ENCODE measurements around the gene IGSF3. TPM values are rescaled to one million over a fixed set of nuclear protein-coding genes. Genes with fewer than 3 reads are reported as not detected.
A peak's percentile ranks its signal among the peaks of the same experiment; 100 is the strongest.
"Not testable (repeated sequence)": the region's sequence is repeated elsewhere in the genome, so short reads cannot be mapped to it uniquely, and the experiment has no call there.

Gene IGSF3
- total RNA-seq, 4 donors from 2014 or later = 10.9 to 23.1 (median 18.6) TPM

DNA sequence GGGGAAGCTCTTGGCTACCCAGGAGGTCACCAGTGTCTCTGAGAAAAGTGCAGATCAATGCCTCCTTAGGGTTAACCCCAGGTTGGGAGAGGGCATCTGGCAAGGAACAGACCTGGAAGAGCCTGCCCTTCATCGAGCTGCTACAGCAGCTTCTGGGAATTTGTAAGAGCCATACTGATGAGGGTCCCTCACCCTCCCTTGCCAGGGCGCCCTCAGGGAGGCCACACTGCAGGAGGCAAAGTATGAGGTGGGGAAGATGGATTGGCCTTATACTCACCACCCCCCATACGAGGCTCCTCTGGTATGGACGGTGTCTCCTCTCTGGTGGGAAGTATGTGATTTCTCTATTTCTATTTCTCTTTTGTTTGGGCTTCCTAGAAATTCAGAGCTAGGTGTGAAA is 13.2 kb downstream of the IGSF3 start:
- no peak for TF ChIP-seq POLR2A (IDR thresholded peaks at IDR 0.05)
- TF ChIP-seq CTCF (IDR thresholded peaks at IDR 0.05) = no peak
- Histone ChIP-seq H3K9me3 (no peaks in the 10 kb centered on the region), H3K4me3 (replicated peaks in 1 of 3) (no peak overlapping the region), H3K27me3 (no peaks in the 10 kb centered on the region), H3K36me3 (no peaks in the 10 kb centered on the region), H3K27ac (no peak overlapping the region), H3K4me1 (no peaks in the 10 kb centered on the region)
- intact Hi-C loops (cut with DNase I) = no loop called here
- 93 to 100% methylated on average over 4 of the region's 4 CpGs for WGBS, 2 donors
- no peak for DNase-seq

DNA sequence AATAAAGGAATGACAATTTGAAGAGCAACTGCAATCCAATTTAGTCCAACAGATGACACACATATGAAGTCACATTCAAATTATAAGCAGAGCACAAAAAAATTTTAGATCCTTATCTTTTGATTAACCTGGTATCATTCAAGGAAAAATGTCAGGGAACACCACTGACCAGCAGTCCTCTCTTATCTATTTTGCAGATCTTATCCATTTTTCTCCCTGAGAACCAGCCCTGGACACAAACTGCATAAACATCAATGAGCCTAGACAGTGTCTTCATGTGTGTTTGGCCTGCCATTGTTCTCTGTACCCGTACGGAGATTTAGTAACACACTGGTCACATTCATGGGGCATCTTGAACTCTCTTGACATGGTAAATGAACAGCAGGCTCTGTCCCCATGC is 14.9 kb downstream of the IGSF3 start:
- H3K27ac ChIP-seq; intact Hi-C loops (cut with DNase I); H3K27me3 ChIP-seq; H3K36me3 ChIP-seq; H3K4me3 ChIP-seq (replicated peaks in 1 of 3); H3K9me3 ChIP-seq; H3K4me1 ChIP-seq; DNase-seq: not testable (repeated sequence)
- 93 to 95% methylated on average over 2 of the region's 2 CpGs for WGBS, 2 donors

GRCh38 chr1:116650781-116651180 is 16.8 kb downstream of the IGSF3 start:
- DNase-seq; H3K27ac ChIP-seq; H3K4me3 ChIP-seq (replicated peaks in 1 of 3); H3K27me3 ChIP-seq; intact Hi-C loops (cut with DNase I); H3K9me3 ChIP-seq; H3K36me3 ChIP-seq: not testable (repeated sequence)
- 88 to 97% methylated on average over 2 to 3 of the region's 3 CpGs for WGBS, 2 donors
- H3K4me1 ChIP-seq = peaks cover 0 to 15% of the 10 kb centered on the region in 2 donors

GRCh38 chr1:116649041-116649440 is 18.5 kb downstream of the IGSF3 start:
- intact Hi-C loops (cut with DNase I); H3K9me3 ChIP-seq; H3K27me3 ChIP-seq; H3K27ac ChIP-seq; H3K4me3 ChIP-seq (replicated peaks in 1 of 3); H3K36me3 ChIP-seq: not testable (repeated sequence)
- peak; percentile 37 to 62 for DNase-seq
- 56 to 59% methylated on average over 5 of the region's 5 CpGs for WGBS, 2 donors
- peaks cover 0 to 16% of the 10 kb centered on the region in 2 donors for H3K4me1 ChIP-seq

DNA sequence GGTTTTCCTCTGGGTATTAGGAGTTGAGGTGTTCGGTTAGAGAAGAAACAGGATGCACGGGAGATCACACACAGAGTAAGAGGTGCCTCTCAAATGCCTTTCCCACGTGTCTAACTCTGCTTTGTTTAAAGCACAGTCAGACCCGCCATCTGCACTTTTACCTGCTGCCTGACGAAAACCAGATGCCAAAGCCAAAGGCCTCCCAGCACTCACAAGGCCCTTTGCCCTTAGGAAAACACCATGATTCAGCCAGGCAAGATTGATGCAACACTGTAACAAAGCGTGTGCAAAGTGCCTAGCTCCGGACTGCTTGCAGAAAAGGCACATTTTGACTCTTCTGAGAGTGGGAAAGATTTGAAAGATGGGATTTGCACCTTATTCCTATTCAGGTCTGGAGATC is 19.2 kb downstream of the IGSF3 start:
- 84 to 89% methylated on average over 6 to 7 of the region's 7 CpGs for WGBS, 2 donors
- H3K4me3 ChIP-seq (replicated peaks in 1 of 3); H3K36me3 ChIP-seq; H3K27me3 ChIP-seq; intact Hi-C loops (cut with DNase I); DNase-seq; H3K9me3 ChIP-seq; H3K27ac ChIP-seq: not testable (repeated sequence)
- peaks cover 0 to 16% of the 10 kb centered on the region in 2 donors for H3K4me1 ChIP-seq

- WGBS, 2 donors = 93 to 95% methylated on average over 7 to 8 of the region's 8 CpGs
- H3K4me3 ChIP-seq (replicated peaks in 1 of 3) = not testable (repeated sequence)
Measured at GRCh38 chr1:116647186-116647585, 20.3 kb downstream of the IGSF3 start.

GRCh38 chr1:116646673-116647170 is 20.8 kb downstream of the IGSF3 start:
- Histone ChIP-seq H3K27ac (peak overlapping the region in 1 of 3 donors; percentile 2), H3K4me1 (peaks cover 0 to 16% of the 10 kb centered on the region in 2 donors)
- 29 to 31% methylated on average over 9 of the region's 9 CpGs for WGBS, 2 donors
- H3K27me3 ChIP-seq; intact Hi-C loops (cut with DNase I); H3K36me3 ChIP-seq; H3K9me3 ChIP-seq; H3K4me3 ChIP-seq (replicated peaks in 1 of 3): not testable (repeated sequence)
- DNase-seq = peak; percentile 61 to 64

More at GRCh38 chr1:116647186-116647585, 20.3 kb downstream of the IGSF3 start:
- H3K27me3 ChIP-seq; H3K36me3 ChIP-seq; H3K27ac ChIP-seq; DNase-seq; intact Hi-C loops (cut with DNase I); H3K9me3 ChIP-seq: not testable (repeated sequence)
- peaks cover 0 to 16% of the 10 kb centered on the region in 2 donors for H3K4me1 ChIP-seq

DNA sequence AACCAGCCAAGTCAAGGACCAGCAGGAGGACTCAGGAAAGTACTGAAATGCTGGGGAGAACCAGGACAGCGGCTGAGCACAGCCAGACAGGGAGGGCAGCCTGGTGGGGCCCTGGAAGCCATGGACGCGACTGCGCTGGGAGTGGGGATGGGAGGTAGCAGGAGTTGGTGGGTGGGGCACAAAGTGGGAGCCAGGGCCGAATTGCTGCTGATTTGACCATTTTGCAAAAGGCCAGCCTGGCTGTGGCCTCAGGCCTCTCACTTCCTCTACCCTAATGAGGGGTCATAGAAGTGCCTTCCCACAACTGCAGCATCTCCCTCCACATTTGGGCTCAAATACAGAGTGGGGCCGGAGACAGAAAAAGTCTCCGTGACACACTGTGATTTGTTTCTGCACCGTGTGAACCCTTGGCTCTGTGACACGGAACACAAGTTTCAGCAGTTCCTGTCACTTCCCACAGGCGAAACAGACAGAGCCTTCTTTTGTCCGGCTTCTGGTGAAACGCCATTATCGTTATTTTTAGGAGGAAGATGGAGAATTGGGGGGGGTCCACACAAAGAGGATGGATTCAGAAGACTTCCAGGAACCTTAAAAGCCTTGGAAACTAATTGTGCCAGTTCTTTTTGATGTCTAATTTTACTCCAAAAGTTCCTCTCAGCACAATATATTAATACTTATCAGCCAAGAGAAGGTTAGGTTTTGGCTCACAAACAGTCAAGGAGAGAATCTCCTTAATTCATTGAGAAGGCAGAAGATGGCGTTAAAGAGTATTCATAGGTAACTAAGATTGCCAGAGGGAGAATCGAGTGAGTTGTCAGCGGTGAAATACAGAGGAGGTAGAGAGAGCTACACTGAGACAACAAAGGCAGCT is 21.5 kb downstream of the IGSF3 start:
- H3K36me3 ChIP-seq; H3K4me3 ChIP-seq (replicated peaks in 1 of 3); H3K27me3 ChIP-seq; DNase-seq; H3K9me3 ChIP-seq; intact Hi-C loops (cut with DNase I): not testable (repeated sequence)
- H3K4me1 ChIP-seq = peaks cover 0 to 16% of the 10 kb centered on the region in 2 donors
- 62 to 73% methylated on average over 16 of the region's 16 CpGs for WGBS, 2 donors
- H3K27ac ChIP-seq = peak overlapping the region in 1 of 3 donors; percentile 2

DNA sequence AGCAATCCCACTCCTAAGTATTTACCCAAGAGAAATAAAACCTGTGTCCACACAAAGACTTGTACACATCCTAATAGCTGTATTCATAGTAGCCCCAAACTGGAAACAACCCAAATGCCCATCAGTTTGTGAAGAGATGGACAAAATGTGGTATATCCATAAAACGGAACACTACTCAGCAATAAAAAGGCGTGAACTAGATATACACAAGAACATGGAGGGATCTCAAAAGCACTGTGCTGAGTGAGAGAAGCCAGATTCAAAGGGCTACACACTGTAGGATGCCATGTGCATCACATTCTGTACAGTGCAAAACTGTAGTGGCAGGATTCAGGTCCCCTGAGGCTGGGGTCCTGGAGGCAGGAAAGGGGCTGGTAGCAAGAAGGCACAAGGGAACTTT is 22.5 kb downstream of the IGSF3 start:
- H3K4me3 ChIP-seq (replicated peaks in 1 of 3); H3K27ac ChIP-seq; H3K9me3 ChIP-seq; DNase-seq; intact Hi-C loops (cut with DNase I); H3K27me3 ChIP-seq; H3K36me3 ChIP-seq: not testable (repeated sequence)
- WGBS, 2 donors = 96 to 97% methylated on average over 2 of the region's 2 CpGs
- peaks cover 0 to 16% of the 10 kb centered on the region in 2 donors for H3K4me1 ChIP-seq

DNA sequence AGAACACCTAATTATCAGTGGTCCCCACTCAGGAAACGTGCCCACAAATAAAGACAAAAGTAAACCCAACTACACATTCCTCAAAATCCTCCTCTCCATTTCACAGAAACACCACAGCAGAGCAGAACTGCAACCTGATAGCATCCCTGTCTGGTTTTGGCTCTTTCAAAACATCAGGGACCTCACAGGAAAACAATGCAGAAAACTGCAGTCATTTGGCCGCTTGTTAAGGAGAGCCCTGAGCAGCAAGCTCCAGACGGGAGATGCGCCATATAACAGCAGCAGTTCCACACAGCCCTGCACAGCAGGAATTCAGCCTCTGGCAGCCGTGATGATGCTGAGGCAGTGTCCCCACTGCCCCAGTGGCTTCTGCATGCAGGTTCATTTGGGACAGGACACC is 23.4 kb downstream of the IGSF3 start:
- intact Hi-C loops (cut with DNase I); H3K4me3 ChIP-seq (replicated peaks in 1 of 3); H3K36me3 ChIP-seq; H3K27me3 ChIP-seq; H3K27ac ChIP-seq; DNase-seq; H3K9me3 ChIP-seq: not testable (repeated sequence)
- WGBS, 2 donors = 58 to 83% methylated on average over 2 to 5 of the region's 5 CpGs
- peaks cover 0 to 15% of the 10 kb centered on the region in 2 donors for H3K4me1 ChIP-seq

DNA sequence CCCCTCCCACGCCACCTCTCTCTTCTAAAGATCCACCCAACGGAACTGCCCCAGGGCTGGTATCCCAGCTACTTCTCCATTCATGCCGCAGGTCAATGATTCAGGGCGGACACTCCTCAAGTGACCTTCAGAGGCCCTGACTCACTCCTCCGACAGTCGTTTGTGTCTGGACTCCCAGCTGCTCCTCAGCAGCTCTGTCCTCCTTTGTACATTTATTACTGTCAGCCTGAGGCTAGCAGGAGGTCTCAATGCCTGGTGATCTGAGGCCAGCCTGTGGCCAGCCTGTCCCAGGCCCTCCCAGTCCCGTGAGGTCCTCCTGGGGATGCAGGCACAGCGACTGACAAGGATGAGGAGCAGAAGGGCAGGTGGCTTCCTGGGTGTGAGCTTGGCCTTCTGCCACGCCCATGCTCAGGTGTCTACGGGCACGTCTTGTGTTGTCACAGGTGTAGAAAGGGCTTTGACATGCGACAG is 24.2 kb downstream of the IGSF3 start:
- H3K27ac ChIP-seq; DNase-seq; H3K9me3 ChIP-seq; H3K4me3 ChIP-seq (replicated peaks in 1 of 3); H3K36me3 ChIP-seq; H3K27me3 ChIP-seq; intact Hi-C loops (cut with DNase I): not testable (repeated sequence)
- peaks cover 0 to 11% of the 10 kb centered on the region in 2 donors for H3K4me1 ChIP-seq
- 90 to 94% methylated on average over 11 to 12 of the region's 12 CpGs for WGBS, 2 donors
